GM12873 (cell line): ENCODE data around the gene GAS7.

ENCODE experiments used
- CTCF ChIP-seq: IDR thresholded peaks from 2 replicates; pipeline ENCODE4 v1.5.1; 2012; ENCODE audit warnings: low read depth, mild to moderate bottlenecking, moderate library complexity, low read length, control low read depth; ENCODE audit not compliant: insufficient read depth; ENCODE audit errors: missing control alignments

Gene GAS7

GRCh38 chr17:9862220-9862619, 336.2 kb downstream of the GAS7 start:
- TF ChIP-seq CTCF = no peak

GRCh38 chr17:9860851-9861250, 337.6 kb downstream of the GAS7 start:
- TF ChIP-seq CTCF = no peak
